Uterus (tissue), 4 donors: ENCODE results near the gene FBLIM1. TPM values are rescaled to one million over a fixed set of nuclear protein-coding genes. Genes with fewer than 3 reads are reported as not detected.

ENCODE experiments used
- DNase-seq, 2 donors: peaks; one replicate each; pipeline ENCODE4 v3.0.0-alpha.2; 2019 to 2020
- H3K27ac ChIP-seq, 2 donors: fragments of 200-600 bp; sonication (generic); 1 replicate in 1 of 2; 2 replicates in 1 of 2; pipeline ENCODE4 v1.5.1; 2016 to 2018
- H3K27me3 ChIP-seq, 2 donors: fragments of 200-600 bp; sonication (generic); one replicate each; pipeline ENCODE4 v1.5.1; 2018 to 2019; ENCODE audit warnings: control low read depth in 1 of 2
- H3K36me3 ChIP-seq, 2 donors: fragments of 200-600 bp; sonication (generic); one replicate each; pipeline ENCODE4 v1.5.1; 2019; ENCODE audit warnings: control low read depth in 1 of 2
- H3K4me1 ChIP-seq, 2 donors: fragments of 200-600 bp; sonication (generic); one replicate each; pipeline ENCODE4 v1.5.1; 2018 to 2019; ENCODE audit warnings: control low read depth in 1 of 2
- H3K4me3 ChIP-seq, 2 donors: fragments of 200-600 bp; sonication (generic); 1 replicate in 1 of 2; 2 replicates in 1 of 2; pipeline ENCODE4 v1.5.1; 2018 to 2019; ENCODE audit warnings: mild to moderate bottlenecking in 1 of 2
- H3K9me3 ChIP-seq, 2 donors: fragments of 200-600 bp; sonication (generic); one replicate each; pipeline ENCODE4 v1.5.1; 2019; ENCODE audit warnings: control low read depth in 1 of 2
- POLR2A ChIP-seq, 2 donors: fragments of 450-650 bp; IDR thresholded peaks; one replicate each; pipeline ENCODE4 v1.6.1; 2016; ENCODE audit warnings: antibody characterized with exemption in 2 of 2, mild to moderate bottlenecking in 1 of 2, moderate library complexity in 1 of 2
- intact Hi-C: fragments of 100-400 bp; cut with DNase I; formaldehyde crosslinking; loops from one replicate; pipeline ENCODE4 v1.15.1; 2023; ENCODE audit warnings: low total_unique reads
- total RNA-seq, 4 donors: library from RNA; depleted of rRNA in 3 of 4; stranded (reverse); fragments of >200 nt in 3 of 4; gene quantifications; one replicate each; pipeline versions ENCODE4 v1.1.0 to v1.2.4, GENCODE V29; 2014 to 2023
- TF ChIP-seq, protein P1 (sequence below), 4 experiments: fragments of 200-600 bp in 2 of 4; fragments of 450-650 bp in 2 of 4; sonication (generic) in 2 of 4; IDR thresholded peaks; one replicate each; pipeline ENCODE4 v1.5.1; 2016 to 2019; ENCODE audit warnings: antibody characterized with exemption in 4 of 4, mild to moderate bottlenecking in 2 of 4, moderate library complexity in 1 of 4
- donor health status: DM: yes; HTN: yes; CAD: no.

FBLIM1 gene
- total RNA-seq, 4 donors from 2014 or later, result 12.9 to 96.9 (median 74.3) TPM

GRCh38 chr1:15742339-15742801, 16.2 kb upstream of the FBLIM1 start, which contains the start of gene TMEM82:
TMEM82 (plus strand) TSS chr1:15742499; CDS start chr1:15742560, 61 bp downstream.
- H3K27ac ChIP-seq, result no peak within 1 kb of the TSS
- intact Hi-C loops, result loop anchor here (10.0 kb wide), 1 partner anchor 148 kb away; no protein-coding TSS in a partner anchor
- H3K4me1 ChIP-seq, result no peaks in the 10 kb centered on the region
- H3K9me3 ChIP-seq, result no peaks in the 10 kb centered on the region
- peak in 1 of 2 donors; percentile 18 for DNase-seq
- TF ChIP-seq POLR2A (IDR thresholded peaks at IDR 0.05), result no peak
- TF ChIP-seq, protein P1, sequence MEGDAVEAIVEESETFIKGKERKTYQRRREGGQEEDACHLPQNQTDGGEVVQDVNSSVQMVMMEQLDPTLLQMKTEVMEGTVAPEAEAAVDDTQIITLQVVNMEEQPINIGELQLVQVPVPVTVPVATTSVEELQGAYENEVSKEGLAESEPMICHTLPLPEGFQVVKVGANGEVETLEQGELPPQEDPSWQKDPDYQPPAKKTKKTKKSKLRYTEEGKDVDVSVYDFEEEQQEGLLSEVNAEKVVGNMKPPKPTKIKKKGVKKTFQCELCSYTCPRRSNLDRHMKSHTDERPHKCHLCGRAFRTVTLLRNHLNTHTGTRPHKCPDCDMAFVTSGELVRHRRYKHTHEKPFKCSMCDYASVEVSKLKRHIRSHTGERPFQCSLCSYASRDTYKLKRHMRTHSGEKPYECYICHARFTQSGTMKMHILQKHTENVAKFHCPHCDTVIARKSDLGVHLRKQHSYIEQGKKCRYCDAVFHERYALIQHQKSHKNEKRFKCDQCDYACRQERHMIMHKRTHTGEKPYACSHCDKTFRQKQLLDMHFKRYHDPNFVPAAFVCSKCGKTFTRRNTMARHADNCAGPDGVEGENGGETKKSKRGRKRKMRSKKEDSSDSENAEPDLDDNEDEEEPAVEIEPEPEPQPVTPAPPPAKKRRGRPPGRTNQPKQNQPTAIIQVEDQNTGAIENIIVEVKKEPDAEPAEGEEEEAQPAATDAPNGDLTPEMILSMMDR (IDR thresholded peaks at IDR 0.05), result no peak
- H3K27me3 ChIP-seq, result no peaks in the 10 kb centered on the region
- no peaks in the 10 kb centered on the region for H3K36me3 ChIP-seq
- no peak within 1 kb of the TSS for H3K4me3 ChIP-seq

- TF ChIP-seq, protein P1 (IDR thresholded peaks at IDR 0.05), result no peak
- TF ChIP-seq POLR2A (IDR thresholded peaks at IDR 0.05), result no peak
- H3K4me1 ChIP-seq, result peaks cover 4 to 6% of the 10 kb centered on the region in 2 donors
- no peak overlapping the region for H3K27ac ChIP-seq
- intact Hi-C loops, result loop anchor here (10.0 kb wide), 1 partner anchor 149 kb away; no protein-coding TSS in a partner anchor
- no peak overlapping the region for H3K4me3 ChIP-seq
- peak in 1 of 2 donors; percentile 13 for DNase-seq
- no peaks in the 10 kb centered on the region for H3K9me3 ChIP-seq
- no peaks in the 10 kb centered on the region for H3K27me3 ChIP-seq
- no peaks in the 10 kb centered on the region for H3K36me3 ChIP-seq
Observed at GRCh38 chr1:15744122-15744679, 14.4 kb upstream of the FBLIM1 start.

- Histone ChIP-seq H3K27ac (no peak overlapping the region), H3K4me3 (no peak overlapping the region), H3K4me1 (peaks cover 9 to 16% of the 10 kb centered on the region in 2 donors), H3K36me3 (no peaks in the 10 kb centered on the region), H3K27me3 (no peaks in the 10 kb centered on the region), H3K9me3 (no peaks in the 10 kb centered on the region)
- intact Hi-C loops, result loop anchor here (10.0 kb wide), 1 partner anchor 153 kb away; no protein-coding TSS in a partner anchor
- DNase-seq, result peak in 1 of 2 donors; percentile 12
- TF ChIP-seq, protein P1 (IDR thresholded peaks at IDR 0.05), result no peak
- no peak for TF ChIP-seq POLR2A (IDR thresholded peaks at IDR 0.05)
Observed at GRCh38 chr1:15747378-15747777, 11.2 kb upstream of the FBLIM1 start.

DNA sequence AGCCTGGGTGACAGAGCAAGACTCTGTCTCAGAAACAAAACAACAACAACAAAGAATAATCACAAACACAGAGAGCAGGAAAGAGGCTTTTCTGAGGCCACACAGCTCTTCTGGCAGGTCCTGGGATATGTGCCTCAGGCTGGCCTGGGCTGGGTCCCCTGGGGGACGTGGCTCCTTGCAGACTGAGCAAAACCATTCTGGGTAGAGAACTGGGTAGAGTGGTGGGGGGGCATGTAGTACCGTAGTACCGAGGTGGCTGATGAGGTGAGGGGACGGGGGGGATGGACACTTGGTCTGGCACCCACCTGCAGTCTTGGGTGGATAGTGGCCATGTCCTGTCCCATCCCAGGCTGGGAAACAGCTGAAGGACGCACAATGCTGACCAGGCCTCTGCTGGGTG, 10.3 kb upstream of the FBLIM1 start:
- no peak for DNase-seq
- Histone ChIP-seq H3K27ac (no peak overlapping the region), H3K4me1 (peaks cover 9 to 16% of the 10 kb centered on the region in 2 donors), H3K36me3 (no peaks in the 10 kb centered on the region), H3K9me3 (no peaks in the 10 kb centered on the region), H3K4me3 (no peak overlapping the region), H3K27me3 (no peaks in the 10 kb centered on the region)
- intact Hi-C loops, result loop anchor here (10.0 kb wide), 1 partner anchor 153 kb away; no protein-coding TSS in a partner anchor
- no peak for TF ChIP-seq POLR2A (IDR thresholded peaks at IDR 0.05)
- TF ChIP-seq, protein P1 (IDR thresholded peaks at IDR 0.05), result no peak

- intact Hi-C loops, result loop anchor here (10.0 kb wide), 1 partner anchor 154 kb away; no protein-coding TSS in a partner anchor
- H3K9me3 ChIP-seq, result no peaks in the 10 kb centered on the region
- H3K27me3 ChIP-seq, result no peaks in the 10 kb centered on the region
- TF ChIP-seq, protein P1 (IDR thresholded peaks at IDR 0.05), result no peak
- no peak overlapping the region for H3K4me3 ChIP-seq
- DNase-seq, result peak in 1 of 2 donors; percentile 12
- H3K36me3 ChIP-seq, result no peaks in the 10 kb centered on the region
- peak overlapping the region; percentile 45 to 61 for H3K27ac ChIP-seq
- H3K4me1 ChIP-seq, result peaks cover 9 to 16% of the 10 kb centered on the region in 2 donors
Observed at GRCh38 chr1:15748690-15749398, 9.8 kb upstream of the FBLIM1 start.
